Ishikawa (cell line): ENCODE results near the gene SGCD.

Source experiments
- CEBPB ChIP-seq: IDR thresholded peaks from 2 replicates; pipeline ENCODE4 v1.6.1; 2012
- CREB1 ChIP-seq: IDR thresholded peaks from 2 replicates; pipeline ENCODE4 v1.6.1; 2012; ENCODE audit warnings: low read depth
- EGR1 ChIP-seq: IDR thresholded peaks from 2 replicates; pipeline ENCODE4 v1.6.1; 2012
- EP300 ChIP-seq: IDR thresholded peaks from 2 replicates; pipeline ENCODE4 v1.6.1; 2012; ENCODE audit warnings: borderline replicate concordance
- FOXM1 ChIP-seq: IDR thresholded peaks from 2 replicates; pipeline ENCODE4 v1.6.1; 2012; ENCODE audit warnings: low read depth, borderline replicate concordance
- MAX ChIP-seq: IDR thresholded peaks from 2 replicates; pipeline ENCODE4 v1.6.1; 2012
- NFIC ChIP-seq: IDR thresholded peaks from 2 replicates; pipeline ENCODE4 v1.6.1; 2012
- RAD21 ChIP-seq: IDR thresholded peaks from 2 replicates; pipeline ENCODE4 v1.6.1; 2012; ENCODE audit warnings: low read depth
- REST ChIP-seq: IDR thresholded peaks from 2 replicates; pipeline ENCODE4 v1.6.1; 2012; ENCODE audit warnings: low read depth, mild to moderate bottlenecking
- TAF1 ChIP-seq: IDR thresholded peaks from 2 replicates; pipeline ENCODE4 v1.6.1; 2012; ENCODE audit warnings: low read depth, mild to moderate bottlenecking
- TCF12 ChIP-seq: IDR thresholded peaks from 2 replicates; pipeline ENCODE4 v1.6.1; 2012; ENCODE audit warnings: low read depth
- TEAD4 ChIP-seq: IDR thresholded peaks from 2 replicates; pipeline ENCODE4 v1.6.1; 2012
- USF1 ChIP-seq: IDR thresholded peaks from 2 replicates; pipeline ENCODE4 v1.6.1; 2012
- YY1 ChIP-seq: IDR thresholded peaks from 2 replicates; pipeline ENCODE4 v1.6.1; 2012; ENCODE audit warnings: low read depth
- ZBTB7A ChIP-seq: IDR thresholded peaks from 2 replicates; pipeline ENCODE4 v1.6.1; 2012; ENCODE audit warnings: low read depth

SGCD gene

GRCh38 chr5:156477196-156477595 is 150.2 kb downstream of the SGCD start:
- TF ChIP-seq ZBTB7A (no peak), EP300 (no peak), TAF1 (no peak), RAD21 (no peak), TEAD4 (no peak), EGR1 (no peak), FOXM1 (no peak), YY1 (no peak), NFIC (no peak), USF1 (no peak), REST (no peak), TCF12 (no peak), MAX (no peak), CREB1 (no peak), CEBPB (no peak)

- no peak for TF ChIP-seq FOXM1
- no peak for TF ChIP-seq REST
- no peak for TF ChIP-seq CREB1
- TF ChIP-seq CEBPB, result no peak
- no peak for TF ChIP-seq YY1
Measured at GRCh38 chr5:156479849-156480248, 152.9 kb downstream of the SGCD start.

GRCh38 chr5:156481741-156482140 is 154.8 kb downstream of the SGCD start:
- TF ChIP-seq EP300, result no peak
- no peak for TF ChIP-seq RAD21
- no peak for TF ChIP-seq EGR1
- no peak for TF ChIP-seq YY1
- TF ChIP-seq TCF12, result no peak
- no peak for TF ChIP-seq USF1
- TF ChIP-seq CREB1, result no peak

GRCh38 chr5:156482818-156483217 is 155.9 kb downstream of the SGCD start:
- TF ChIP-seq EP300, result no peak
- no peak for TF ChIP-seq NFIC
- no peak for TF ChIP-seq CEBPB
- TF ChIP-seq TAF1, result no peak
- TF ChIP-seq RAD21, result no peak
- no peak for TF ChIP-seq EGR1
- no peak for TF ChIP-seq MAX
- no peak for TF ChIP-seq CREB1
- TF ChIP-seq TEAD4, result no peak
- no peak for TF ChIP-seq YY1
- no peak for TF ChIP-seq TCF12
- TF ChIP-seq FOXM1, result no peak
- no peak for TF ChIP-seq USF1
- no peak for TF ChIP-seq REST
- TF ChIP-seq ZBTB7A, result no peak
